ENCODE results near the gene RAP2A.

- no peak for TF ChIP-seq CTCF (IDR thresholded peaks at IDR 0.05; ENCODE audit: insufficient read depth, low read length)
- no peak for TF ChIP-seq POLR2AphosphoS5 (IDR thresholded peaks at IDR 0.05; ENCODE audit: low read depth)
- no peak for TF ChIP-seq REST (IDR thresholded peaks at IDR 0.05; ENCODE audit: insufficient replicate concordance, low read depth)
Observed at GRCh38 chr13:97438856-97439595, 5.1 kb downstream of the RAP2A start.
